B cell (primary cell): ENCODE data around the gene LMTK3. TPM values are rescaled to one million over a fixed set of nuclear protein-coding genes. Genes with fewer than 3 reads are reported as not detected.

Source experiments
- ATAC-seq: fragments of 200-7000 bp; cut with Tn5 transposase; one replicate; pipeline ENCODE4 v1.10.0; 2021; ENCODE audit warnings: low read depth, mild to moderate bottlenecking, moderate number of reproducible peaks, moderate library complexity
- CTCF ChIA-PET: fragments of 350-600 bp; sonication (Branson Sonifier 250); formaldehyde crosslinking; loops from one replicate; lab custom pipeline; 2021; ENCODE audit warnings: antibody characterized with exemption, inconsistent platforms; lab: Charles Lee
- POLR2A ChIA-PET: fragments of 350-600 bp; sonication (Branson Sonifier 250); formaldehyde crosslinking; loops from one replicate; lab custom pipeline; 2021; ENCODE audit warnings: antibody characterized with exemption; lab: Charles Lee
- DNase-seq: peaks from one replicate; pipeline ENCODE4 v3.0.0; 2013
- H2AFZ ChIP-seq: 2 replicates; pipeline ENCODE4 v1.6.1; 2012; ENCODE audit warnings: mild to moderate bottlenecking, low read depth, low read length; ENCODE audit not compliant: insufficient read depth, poor library complexity, severe bottlenecking
- H3K27ac ChIP-seq, 2 donors: 1 replicate in 1 of 2; 2 replicates in 1 of 2; pipeline ENCODE4 v1.5.1; 2012 to 2013; ENCODE audit warnings: low read length in 2 of 2, mild to moderate bottlenecking in 2 of 2, moderate library complexity in 1 of 2
- H3K27me3 ChIP-seq, 4 experiments: fragments of 200-600 bp in 1 of 4; sonication (generic) in 1 of 4; replicated peaks in 1 of 4; 1 replicate in 2 of 4; 2 replicates in 2 of 4; pipeline versions ENCODE4 v1.6.1 to v1.7.0; 2013 to 2016; ENCODE audit warnings: low read length in 3 of 4, mild to moderate bottlenecking in 2 of 4, mixed read lengths in 1 of 4, moderate library complexity in 1 of 4; ENCODE audit not compliant: insufficient read depth in 4 of 4, control insufficient read depth in 3 of 4; ENCODE audit errors: control extremely low read depth in 1 of 4
- H3K36me3 ChIP-seq, 2 experiments: replicated peaks in 1 of 2; 1 replicate in 1 of 2; 2 replicates in 1 of 2; pipeline versions ENCODE4 v1.6.1 to v1.7.1; 2013; ENCODE audit warnings: low read length in 1 of 2; ENCODE audit not compliant: insufficient read depth in 2 of 2, control insufficient read depth in 1 of 2; ENCODE audit errors: control extremely low read depth in 1 of 2, extremely low read depth in 1 of 2
- H3K4me1 ChIP-seq, 2 donors: fragments of 200-600 bp in 1 of 2; sonication (generic) in 1 of 2; 1 replicate in 1 of 2; 2 replicates in 1 of 2; pipeline versions ENCODE4 v1.5.1 to v1.6.1; 2013 to 2017; ENCODE audit warnings: low read length in 2 of 2; ENCODE audit not compliant: control insufficient read depth in 2 of 2, insufficient read depth in 2 of 2
- H3K4me2 ChIP-seq: replicated peaks from 2 replicates; pipeline ENCODE3; 2012; ENCODE audit warnings: mild to moderate bottlenecking, low read depth, low read length; ENCODE audit not compliant: poor library complexity, severe bottlenecking
- H3K4me3 ChIP-seq, 5 experiments: fragments of 200-600 bp in 1 of 5; sonication (generic) in 1 of 5; 1 replicate in 3 of 5; 2 replicates in 2 of 5; pipeline versions ENCODE4 v1.5.1 to v1.7.0; 2011 to 2016; ENCODE audit warnings: low read length in 4 of 5, mild to moderate bottlenecking in 4 of 5, low read depth in 2 of 5, control low read depth in 1 of 5, moderate library complexity in 1 of 5; ENCODE audit not compliant: insufficient read depth in 1 of 5; ENCODE audit errors: control extremely low read depth in 1 of 5, extremely low read depth in 1 of 5
- H3K79me2 ChIP-seq: fragments of 200-600 bp; sonication (generic); one replicate; pipeline ENCODE4 v1.6.0; 2016; ENCODE audit warnings: low read length; ENCODE audit not compliant: control insufficient read depth, insufficient read depth
- H3K9ac ChIP-seq: fragments of 200-600 bp; sonication (generic); 2 replicates; pipeline ENCODE4 v1.6.1; 2017; ENCODE audit warnings: mild to moderate bottlenecking, low read length, moderate library complexity
- H3K9me3 ChIP-seq, 3 donors: one replicate each; pipeline versions ENCODE4 v1.6.1 to v1.7.1; 2013; ENCODE audit warnings: low read length in 2 of 3; ENCODE audit not compliant: control insufficient read depth in 2 of 3, insufficient read depth in 1 of 3; ENCODE audit errors: control extremely low read depth in 1 of 3
- H4K20me1 ChIP-seq: 2 replicates; pipeline ENCODE4 v1.6.0; 2012; ENCODE audit warnings: mild to moderate bottlenecking, low read length; ENCODE audit not compliant: insufficient read depth, control insufficient read depth, poor library complexity, severe bottlenecking
- H3K27ac Mint-ChIP-seq: one replicate; pipeline ENCODE4 v1.8.0; 2021; ENCODE audit warnings: mixed read lengths
- H3K27me3 Mint-ChIP-seq: one replicate; pipeline ENCODE4 v1.8.0; 2021; ENCODE audit warnings: mixed read lengths
- H3K4me1 Mint-ChIP-seq: one replicate; pipeline ENCODE4 v1.8.0; 2021; ENCODE audit warnings: mixed read lengths
- H3K4me3 Mint-ChIP-seq: one replicate; pipeline ENCODE4 v1.8.0; 2021; ENCODE audit warnings: mixed read lengths
- H3K9me3 Mint-ChIP-seq: one replicate; pipeline ENCODE4 v1.8.0; 2022; ENCODE audit warnings: mixed read lengths; ENCODE audit not compliant: insufficient read depth
- CTCF ChIP-seq: fragments of 200-600 bp; IDR thresholded peaks from one replicate; pipeline ENCODE4 v1.8.0; 2022; ENCODE audit warnings: antibody characterized with exemption, mild to moderate bottlenecking
- EZH2 ChIP-seq: IDR thresholded peaks from 2 replicates; pipeline ENCODE4 v1.6.1; 2012; ENCODE audit warnings: borderline replicate concordance, low read depth, mild to moderate bottlenecking, moderate library complexity, low read length; ENCODE audit not compliant: insufficient read depth, poor library complexity, severe bottlenecking
- WGBS: methylation state at CpG from one replicate; pipeline ENCODE4 v1.1.5; 2013; ENCODE audit warnings: missing lambda C conversion rate; ENCODE audit not compliant: insufficient coverage; 5-methylcytosine and 5-hydroxymethylcytosine counted together
- intact Hi-C: fragments of 100-400 bp; cut with micrococcal nuclease; formaldehyde crosslinking; loops from one replicate; pipeline ENCODE4 v1.10.0; 2022
- polyA plus RNA-seq: library from polyadenylated mRNA; depleted of rRNA; stranded (reverse); fragments of >200 nt; gene quantifications from 2 replicates; pipeline ENCODE4 v1.2.3, GENCODE V29; 2012
- total RNA-seq, 2 donors: library from RNA; stranded (reverse); fragments of 120-200 nt in 1 of 2; gene quantifications; 1 replicate in 1 of 2; 2 replicates in 1 of 2; pipeline versions ENCODE4 v1.2.3 to v1.2.4, GENCODE V29; 2013 to 2022

Gene LMTK3
- total and polyA plus RNA-seq, 2 donors (not counting 1 experiment from before 2014, with no cell fraction given): 0.19 to 1.6 TPM

- H3K27ac ChIP-seq: no peak overlapping the region
- intact Hi-C loops: no loop called here
- no peaks in the 10 kb centered on the region for H3K36me3 ChIP-seq
- H3K4me3 Mint-ChIP-seq: no peak overlapping the region
- H3K9me3 Mint-ChIP-seq: no peaks in the 10 kb centered on the region
- H3K4me2 ChIP-seq: no peak overlapping the region
- no peak overlapping the region for H2AFZ ChIP-seq
- no peak for ATAC-seq
- peaks cover 0 to 7% (median 0%) of the 10 kb centered on the region in 4 experiments for H3K27me3 ChIP-seq
- CTCF ChIA-PET: interaction anchor here (0.6 kb wide), 1 partner anchor 57 kb away, joined by 3 read pairs; no protein-coding TSS in a partner anchor
- H3K27me3 Mint-ChIP-seq: peaks cover 25% of the 10 kb centered on the region
- no peaks in the 10 kb centered on the region for H3K9me3 ChIP-seq
- H3K27ac Mint-ChIP-seq: no peak overlapping the region
- H3K4me3 ChIP-seq: no peak overlapping the region
- WGBS: 59% methylated on average over 10 of the region's 16 CpGs
- H3K79me2 ChIP-seq: no peaks in the 10 kb centered on the region
- no peak for DNase-seq
- no peaks in the 10 kb centered on the region for H3K4me1 ChIP-seq
- TF ChIP-seq CTCF (no peak), EZH2 (no peak)
- H4K20me1 ChIP-seq: no peaks in the 10 kb centered on the region
- no peaks in the 10 kb centered on the region for H3K4me1 Mint-ChIP-seq
- no peak overlapping the region for H3K9ac ChIP-seq
- POLR2A ChIA-PET: no interaction called here
Measured at GRCh38 chr19:48554385-48555091, 42.9 kb upstream of the LMTK3 start.

GRCh38 chr19:48553676-48554384, 42.2 kb upstream of the LMTK3 start:
- ChIA-PET CTCF (interaction anchor here (0.6 kb wide), 1 partner anchor 57 kb away, joined by 3 read pairs; no protein-coding TSS in a partner anchor), POLR2A (no interaction called here)
- Histone ChIP-seq H3K9ac (no peak overlapping the region), H2AFZ (no peak overlapping the region), H3K4me2 (no peak overlapping the region), H3K4me3 (no peak overlapping the region), H3K9me3 (no peaks in the 10 kb centered on the region), H3K27me3 (peaks cover 0 to 7% (median 0%) of the 10 kb centered on the region in 4 experiments), H3K79me2 (no peaks in the 10 kb centered on the region), H4K20me1 (no peaks in the 10 kb centered on the region), H3K36me3 (no peaks in the 10 kb centered on the region), H3K27ac (no peak overlapping the region), H3K4me1 (no peaks in the 10 kb centered on the region)
- peaks cover 25% of the 10 kb centered on the region for H3K27me3 Mint-ChIP-seq
- TF ChIP-seq EZH2: no peak
- TF ChIP-seq CTCF: no peak
- DNase-seq (no peak), ATAC-seq (no peak)
- no peaks in the 10 kb centered on the region for H3K4me1 Mint-ChIP-seq
- H3K4me3 Mint-ChIP-seq: no peak overlapping the region
- no peak overlapping the region for H3K27ac Mint-ChIP-seq
- intact Hi-C loops: no loop called here
- H3K9me3 Mint-ChIP-seq: no peaks in the 10 kb centered on the region
- whole genome bisulfite sequencing: 63% methylated on average over 15 of the region's 18 CpGs
